ENCODE measurements around the gene AHI1.
A peak's percentile ranks its signal among the peaks of the same experiment; 100 is the strongest.

AHI1 gene

DNA sequence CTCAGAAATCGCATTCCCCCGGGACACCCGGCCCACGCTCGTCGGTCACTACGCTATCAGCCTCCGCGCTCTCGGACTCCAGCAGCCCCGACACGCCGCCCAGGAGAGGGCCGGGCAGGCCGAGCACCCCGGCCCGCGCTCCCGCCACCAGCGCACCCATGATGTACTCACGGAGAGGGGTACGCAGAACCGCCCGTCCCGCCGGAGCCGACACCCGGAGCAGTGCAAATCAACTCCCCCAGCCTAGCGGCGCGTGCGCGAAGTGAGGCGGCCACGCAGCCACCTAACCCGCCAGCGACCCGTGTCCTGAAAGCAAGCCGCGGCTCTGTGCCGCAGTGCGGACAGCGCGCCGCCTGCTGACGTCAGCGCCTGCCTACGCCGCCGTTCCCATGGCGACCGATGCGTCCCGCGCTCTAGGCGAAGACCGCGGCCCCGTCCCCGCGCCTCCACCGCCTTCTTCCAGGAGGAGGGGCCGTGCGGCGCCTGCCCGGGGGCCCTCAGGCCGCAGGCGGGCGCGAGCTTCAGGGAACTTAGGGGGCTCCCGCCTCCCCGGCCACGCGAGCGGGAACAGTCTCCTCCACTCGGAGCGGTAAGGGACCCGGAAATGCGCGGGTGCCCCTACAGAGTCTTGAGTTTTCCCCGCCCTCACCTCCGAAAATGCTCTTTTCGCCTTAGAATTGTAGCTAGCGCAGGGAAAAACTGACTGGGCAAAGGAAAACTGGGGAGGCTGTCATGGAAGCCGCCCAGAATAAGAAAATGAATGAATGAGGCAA, at the start of gene AHI1:
AHI1 (minus strand) TSS at position 329 of the 773 bp plus-strand sequence. CDS start 5,503 bp downstream, outside the sequence.
- DNase-seq (ENCODE audit: low spot score) = peak; percentile 93

DNA sequence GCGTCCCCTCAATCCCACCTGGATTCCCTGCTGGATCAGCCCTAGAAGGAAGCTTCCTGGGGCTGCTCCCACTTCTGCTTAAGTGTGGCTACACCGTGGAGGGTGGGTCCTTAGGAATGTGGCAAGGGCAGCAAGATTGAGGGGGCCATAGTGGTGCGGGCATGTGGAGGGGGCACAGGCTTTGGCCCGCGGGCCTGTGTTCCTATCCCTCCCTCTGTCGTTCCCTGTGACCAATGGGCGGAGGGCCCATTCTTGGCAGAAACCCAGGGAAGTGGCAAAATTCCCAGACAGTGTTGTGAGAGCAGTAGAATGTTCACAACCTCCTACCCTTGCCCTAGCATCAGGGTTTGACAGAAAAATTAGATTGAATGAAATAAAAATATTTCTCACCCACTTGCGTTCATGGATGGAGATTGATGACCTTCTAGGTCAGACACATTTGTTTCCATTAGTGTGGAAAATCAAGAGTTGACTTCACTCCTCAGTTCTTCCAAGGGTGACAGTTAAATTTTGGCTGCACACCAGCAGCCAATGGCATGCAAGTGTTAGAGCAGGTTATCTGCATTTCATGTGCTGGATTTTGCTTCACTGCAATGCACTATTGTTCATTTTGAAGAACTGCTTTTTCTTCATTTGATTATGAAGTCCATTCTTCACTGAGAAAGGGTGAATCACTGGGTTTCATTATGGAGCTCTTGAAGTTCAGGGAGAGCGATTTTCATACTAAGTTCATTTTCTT, 49.3 kb upstream of the AHI1 start:
- peak; percentile 5 for DNase-seq (ENCODE audit: low spot score)

GRCh38 chr6:135546206-135546605, 48.7 kb upstream of the AHI1 start:
- no peak for DNase-seq (ENCODE audit: low spot score)

- DNase-seq (ENCODE audit: low spot score) = no peak
These were observed 42.8 kb upstream of the AHI1 start for GRCh38 chr6:135540207-135540840.

- no peak for DNase-seq (ENCODE audit: low spot score)
These were observed 40.3 kb upstream of the AHI1 start for GRCh38 chr6:135537741-135538301.

DNA sequence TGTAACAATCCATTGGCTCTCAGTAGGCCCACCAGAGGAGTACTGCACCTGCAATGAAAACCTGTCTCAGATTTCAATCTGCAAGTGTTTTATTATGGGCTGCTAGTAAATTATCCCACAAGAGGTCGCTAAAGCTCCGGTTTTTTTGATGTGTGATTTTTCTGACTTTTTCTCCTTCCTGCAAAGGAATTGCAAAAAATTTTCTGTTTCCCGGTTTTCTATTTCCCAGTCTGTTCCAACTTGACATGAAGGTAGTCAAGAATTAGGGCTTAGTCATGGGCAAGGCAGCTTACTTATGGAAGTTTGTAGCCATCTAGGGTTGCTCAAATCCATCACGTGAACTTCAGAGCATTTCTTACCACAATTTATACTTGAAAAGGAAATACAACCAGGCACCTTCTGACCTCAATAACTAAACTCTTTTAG, 38.5 kb upstream of the AHI1 start:
- DNase-seq (ENCODE audit: low spot score) = peak; percentile 30

DNA sequence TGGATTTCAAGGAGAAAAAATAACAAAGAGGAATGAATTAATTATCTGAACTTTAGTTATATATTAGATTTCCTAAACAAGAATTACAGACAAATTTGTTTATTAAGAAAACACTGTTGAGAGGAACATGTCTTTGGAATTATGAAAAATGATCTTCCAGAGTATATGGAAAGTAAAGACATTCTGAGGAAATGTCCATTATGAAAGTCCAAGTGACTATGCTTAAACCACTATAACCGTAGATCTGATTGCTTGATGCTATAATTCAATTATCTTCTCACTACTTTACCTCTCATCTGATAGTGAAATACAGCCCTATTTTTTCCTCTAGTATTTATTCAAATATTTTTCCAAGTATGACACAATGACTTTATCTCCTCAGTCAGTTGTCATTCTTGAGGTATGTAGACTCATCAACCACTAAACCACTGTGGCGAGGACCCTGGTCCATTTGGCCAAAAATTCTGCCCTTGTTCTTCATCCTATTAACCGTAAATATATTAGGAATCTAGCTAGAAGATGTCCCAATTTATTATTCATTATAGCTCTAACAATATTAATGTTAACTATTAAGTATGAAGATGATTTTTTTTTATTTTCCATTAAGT, 37.3 kb upstream of the AHI1 start:
- no peak for DNase-seq (ENCODE audit: low spot score)

DNA sequence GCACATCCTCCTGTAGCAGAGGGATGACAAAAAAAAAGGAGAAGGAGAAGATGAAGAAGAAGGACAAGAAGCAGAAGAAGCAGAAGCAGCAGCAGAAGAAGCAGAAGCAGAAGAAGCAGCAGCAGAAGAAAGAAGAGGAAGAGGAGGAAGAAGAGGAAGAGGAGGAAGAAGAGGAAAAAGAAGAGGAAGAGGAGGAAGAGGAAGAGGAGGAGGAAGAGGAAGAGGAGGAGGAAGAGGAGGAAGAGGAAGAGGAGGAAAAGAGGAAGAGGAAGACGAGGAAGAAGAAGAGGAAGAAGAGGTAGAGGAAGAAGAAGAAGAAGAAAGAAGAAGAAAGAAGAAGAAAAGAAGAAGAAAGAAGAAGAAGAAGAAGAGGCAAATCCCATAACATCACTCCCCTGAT, 35.0 kb upstream of the AHI1 start:
- DNase-seq (ENCODE audit: low spot score) = no peak

DNA sequence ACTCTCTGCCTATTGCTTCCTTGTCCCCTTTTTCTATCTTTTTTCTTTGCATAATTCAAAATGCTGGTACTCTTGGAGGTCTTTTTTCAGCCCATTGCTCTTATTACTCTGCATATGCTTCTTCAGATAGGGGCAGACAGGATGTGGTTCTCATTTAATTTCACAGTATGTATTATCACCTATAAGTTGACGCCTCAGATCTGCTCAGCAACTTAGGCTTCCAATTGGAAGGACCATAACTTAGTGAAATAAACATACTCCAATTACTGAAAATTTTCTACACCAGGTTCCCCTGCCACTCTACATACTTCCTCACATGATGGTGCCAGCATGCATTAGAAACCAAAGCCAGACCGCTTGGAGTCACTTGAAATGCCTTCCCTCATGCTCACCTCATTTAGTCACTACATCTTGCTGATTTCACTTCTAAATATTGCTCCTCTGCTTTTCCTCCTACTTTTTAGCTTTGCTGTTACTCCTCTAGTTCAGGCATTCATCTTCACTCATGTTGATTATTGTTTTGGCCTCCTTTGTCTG, 34.5 kb upstream of the AHI1 start:
- no peak for DNase-seq (ENCODE audit: low spot score)

DNA sequence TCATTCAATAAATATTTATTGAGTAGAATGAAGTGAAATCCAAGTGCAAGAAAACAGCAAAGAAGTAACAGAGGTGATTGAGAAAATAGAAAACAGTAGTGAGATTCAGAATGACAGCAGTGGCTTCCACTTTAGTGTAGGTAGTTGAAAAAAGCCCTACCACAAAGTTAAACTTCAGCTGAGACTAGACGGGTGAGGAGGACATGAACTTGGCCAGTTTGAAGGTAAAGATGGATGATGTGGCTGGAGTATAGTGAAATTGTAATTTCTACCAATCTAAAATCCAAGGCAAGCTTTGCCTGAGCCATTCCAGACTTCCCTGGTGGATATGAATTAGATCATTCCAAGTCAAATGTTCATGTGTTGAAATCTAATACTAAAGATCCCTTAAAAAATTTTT, 32.6 kb upstream of the AHI1 start:
- DNase-seq (ENCODE audit: low spot score) = no peak

- no peak for DNase-seq (ENCODE audit: low spot score)
These were observed 30.4 kb upstream of the AHI1 start for GRCh38 chr6:135527960-135528249.

DNA sequence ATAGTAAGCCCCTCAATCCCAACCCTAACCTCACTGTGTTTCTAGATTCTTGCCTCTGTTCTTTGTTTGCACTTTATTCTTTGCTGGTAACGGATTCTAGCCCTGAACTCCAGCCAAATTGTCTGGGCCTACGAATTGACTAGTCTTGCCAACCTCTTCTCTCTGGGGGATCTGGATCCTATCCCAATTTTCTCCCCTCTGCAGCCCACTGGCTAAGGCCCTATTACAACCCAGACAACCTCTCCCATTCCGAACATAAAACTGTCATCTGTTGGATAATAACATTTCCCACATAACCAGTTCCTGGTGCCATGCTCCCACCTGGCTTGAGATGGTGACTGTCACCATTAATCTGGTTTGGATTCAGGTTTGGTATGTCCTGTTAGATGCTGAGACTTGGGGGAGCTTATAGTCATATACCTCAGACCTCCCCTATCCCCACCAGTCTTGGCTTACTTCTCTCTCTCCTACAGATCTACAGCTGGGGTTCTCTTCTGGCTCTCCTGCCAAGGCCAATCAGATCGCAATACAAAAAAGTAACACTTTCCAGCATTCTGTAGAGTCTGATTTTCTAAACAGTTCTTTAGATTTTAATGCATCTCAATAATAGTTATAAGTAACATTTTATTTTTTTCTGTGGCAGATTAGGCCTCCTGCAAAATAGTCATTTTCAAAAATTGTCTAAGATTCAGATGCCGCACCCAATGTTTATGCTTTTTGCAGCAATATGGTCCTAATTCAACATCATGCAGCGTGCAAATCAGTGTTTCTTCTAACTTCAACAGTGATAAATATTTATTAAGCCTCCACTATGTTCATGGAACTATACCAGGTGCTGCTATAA, 29.8 kb upstream of the AHI1 start:
- no peak for DNase-seq (ENCODE audit: low spot score)

- no peak for DNase-seq (ENCODE audit: low spot score)
These were observed 28.1 kb upstream of the AHI1 start for GRCh38 chr6:135525594-135525993.

GRCh38 chr6:135522965-135523692, 25.6 kb upstream of the AHI1 start:
- DNase-seq (ENCODE audit: low spot score) = no peak

GRCh38 chr6:135521431-135521830, 23.9 kb upstream of the AHI1 start:
- no peak for DNase-seq (ENCODE audit: low spot score)

- no peak for DNase-seq (ENCODE audit: low spot score)
These were observed 23.2 kb upstream of the AHI1 start for GRCh38 chr6:135520781-135521180.

DNA sequence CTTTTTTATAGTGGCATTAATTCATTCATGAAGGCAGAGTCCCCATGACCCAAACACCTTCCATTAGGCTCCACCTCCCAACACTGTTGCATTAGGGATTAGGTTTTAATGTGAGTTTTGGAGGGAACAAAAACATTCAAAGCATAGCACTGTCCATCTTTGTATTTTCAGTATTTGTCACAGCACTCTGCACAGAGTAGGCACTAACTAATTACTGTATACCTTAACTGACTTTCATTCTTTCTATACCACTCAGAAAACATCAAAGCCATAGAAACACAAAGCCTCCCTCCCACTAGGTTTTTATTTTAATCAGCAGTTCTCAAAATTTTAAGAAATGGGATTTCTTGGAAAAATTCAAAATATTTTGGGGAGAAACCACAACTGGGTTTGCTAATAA, 21.8 kb upstream of the AHI1 start:
- DNase-seq (ENCODE audit: low spot score) = no peak

- DNase-seq (ENCODE audit: low spot score) = no peak
These were observed 20.0 kb upstream of the AHI1 start for GRCh38 chr6:135517527-135517926.

DNA sequence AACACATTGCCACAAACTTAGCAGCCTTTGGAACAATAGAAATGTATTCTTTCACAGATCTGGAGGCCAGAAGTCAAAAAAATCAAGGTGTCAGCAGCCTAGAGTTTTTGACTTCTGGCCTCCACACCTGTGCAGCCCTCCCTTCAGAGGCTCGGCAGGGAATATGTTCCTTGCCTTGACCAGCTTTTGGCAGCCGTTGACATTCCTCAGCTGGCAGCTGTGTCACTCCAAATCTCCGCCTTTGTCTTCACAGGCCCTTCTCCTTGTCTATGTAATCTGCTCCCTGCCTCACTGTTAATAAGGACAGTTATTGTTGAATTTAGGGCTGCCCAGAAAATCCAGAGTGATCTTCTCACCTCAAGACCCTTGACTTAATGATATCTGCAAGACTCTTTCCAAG, 17.2 kb upstream of the AHI1 start:
- DNase-seq (ENCODE audit: low spot score) = no peak

DNA sequence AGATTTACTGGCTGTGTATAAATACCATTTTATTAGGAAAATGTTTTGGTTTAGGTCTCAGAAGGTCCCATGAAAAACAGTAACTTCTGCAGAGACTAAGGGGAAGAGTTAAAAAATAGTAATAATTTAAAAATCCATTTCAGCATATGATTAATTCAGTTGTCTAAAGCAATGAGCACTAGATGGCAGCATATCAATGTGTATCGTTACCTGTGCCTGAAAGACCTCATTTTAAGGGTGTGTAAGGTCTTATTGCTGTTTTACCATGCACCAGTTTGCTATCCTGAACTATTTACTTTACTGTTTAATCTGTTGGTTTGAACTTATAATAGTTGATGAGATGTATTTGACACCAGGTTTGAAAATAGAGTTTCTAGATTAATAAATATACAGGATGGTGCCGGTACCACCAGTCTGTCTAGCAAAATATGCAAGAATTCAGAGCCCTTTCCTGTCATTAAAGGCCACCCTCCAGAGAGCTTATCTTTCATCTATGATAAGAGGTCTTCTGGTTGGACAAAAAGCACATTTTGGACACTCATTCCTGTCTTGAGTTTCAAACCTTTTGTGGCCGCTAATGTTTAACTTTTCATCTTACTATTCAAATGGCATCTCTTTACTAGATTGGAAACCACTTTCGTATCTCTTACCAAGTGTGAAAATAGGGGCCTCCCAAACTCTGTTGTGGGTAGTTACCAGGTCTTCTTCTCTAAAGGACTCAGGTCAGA, 8.9 kb upstream of the AHI1 start:
- DNase-seq (ENCODE audit: low spot score) = peak; percentile 8
